ENCODE data around the gene LAGE3. TPM values are rescaled to one million over a fixed set of nuclear protein-coding genes. Genes with fewer than 3 reads are reported as not detected.
A peak's percentile ranks its signal among the peaks of the same experiment; 100 is the strongest.

The LAGE3 gene
- total and polyA plus RNA-seq, 2 of the 13 experiments (the other 11 are each of a cell fraction or from before 2014, with no cell fraction given): 7.6 to 12.7 TPM

DNA sequence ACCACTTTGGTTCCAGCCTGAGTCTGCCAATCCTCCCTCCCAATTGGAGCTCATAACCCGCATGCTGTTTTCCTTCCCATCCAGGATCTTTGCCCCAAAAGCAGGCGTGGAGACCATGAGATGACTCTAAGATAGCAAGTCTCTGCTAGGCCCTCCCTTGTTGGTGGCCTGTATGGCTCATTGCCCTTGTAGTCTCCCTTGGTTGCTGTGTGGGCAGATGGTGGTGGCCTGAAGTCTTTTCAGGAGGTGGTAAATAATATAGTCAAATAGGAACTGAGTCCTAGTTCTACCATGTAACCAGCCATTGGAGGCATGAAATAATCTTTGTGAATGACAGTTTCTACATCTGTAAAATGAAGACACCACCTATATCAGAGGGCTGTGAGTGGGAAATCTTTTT, 49.4 kb downstream of the LAGE3 start (continued):
- TF ChIP-seq ZNF441 (CRISPR knock-in tag; IDR thresholded peaks at IDR 0.05; ENCODE audit: borderline replicate concordance): no peak
- TF ChIP-seq ZNF207 (IDR thresholded peaks at IDR 0.05; ENCODE audit: borderline replicate concordance): no peak
- TF ChIP-seq ZNF260 (CRISPR knock-in tag; IDR thresholded peaks at IDR 0.05; ENCODE audit: borderline replicate concordance, low read depth): no peak
- TF ChIP-seq ZSCAN21 (CRISPR knock-in tag; IDR thresholded peaks at IDR 0.05; ENCODE audit: borderline replicate concordance): no peak
- TF ChIP-seq RELA (CRISPR knock-in tag; IDR thresholded peaks at IDR 0.05): no peak
- no peak for TF ChIP-seq ZNF816 (CRISPR knock-in tag; IDR thresholded peaks at IDR 0.05; ENCODE audit: borderline replicate concordance)
- TF ChIP-seq, protein P1, sequence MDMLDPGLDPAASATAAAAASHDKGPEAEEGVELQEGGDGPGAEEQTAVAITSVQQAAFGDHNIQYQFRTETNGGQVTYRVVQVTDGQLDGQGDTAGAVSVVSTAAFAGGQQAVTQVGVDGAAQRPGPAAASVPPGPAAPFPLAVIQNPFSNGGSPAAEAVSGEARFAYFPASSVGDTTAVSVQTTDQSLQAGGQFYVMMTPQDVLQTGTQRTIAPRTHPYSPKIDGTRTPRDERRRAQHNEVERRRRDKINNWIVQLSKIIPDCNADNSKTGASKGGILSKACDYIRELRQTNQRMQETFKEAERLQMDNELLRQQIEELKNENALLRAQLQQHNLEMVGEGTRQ (IDR thresholded peaks at IDR 0.05; ENCODE audit: low read depth, low read length): no peak
- TF ChIP-seq, protein P1 (CRISPR knock-in tag; IDR thresholded peaks at IDR 0.05; ENCODE audit: borderline replicate concordance): no peak
- TF ChIP-seq SMAD3 (CRISPR knock-in tag; IDR thresholded peaks at IDR 0.05): no peak

DNA sequence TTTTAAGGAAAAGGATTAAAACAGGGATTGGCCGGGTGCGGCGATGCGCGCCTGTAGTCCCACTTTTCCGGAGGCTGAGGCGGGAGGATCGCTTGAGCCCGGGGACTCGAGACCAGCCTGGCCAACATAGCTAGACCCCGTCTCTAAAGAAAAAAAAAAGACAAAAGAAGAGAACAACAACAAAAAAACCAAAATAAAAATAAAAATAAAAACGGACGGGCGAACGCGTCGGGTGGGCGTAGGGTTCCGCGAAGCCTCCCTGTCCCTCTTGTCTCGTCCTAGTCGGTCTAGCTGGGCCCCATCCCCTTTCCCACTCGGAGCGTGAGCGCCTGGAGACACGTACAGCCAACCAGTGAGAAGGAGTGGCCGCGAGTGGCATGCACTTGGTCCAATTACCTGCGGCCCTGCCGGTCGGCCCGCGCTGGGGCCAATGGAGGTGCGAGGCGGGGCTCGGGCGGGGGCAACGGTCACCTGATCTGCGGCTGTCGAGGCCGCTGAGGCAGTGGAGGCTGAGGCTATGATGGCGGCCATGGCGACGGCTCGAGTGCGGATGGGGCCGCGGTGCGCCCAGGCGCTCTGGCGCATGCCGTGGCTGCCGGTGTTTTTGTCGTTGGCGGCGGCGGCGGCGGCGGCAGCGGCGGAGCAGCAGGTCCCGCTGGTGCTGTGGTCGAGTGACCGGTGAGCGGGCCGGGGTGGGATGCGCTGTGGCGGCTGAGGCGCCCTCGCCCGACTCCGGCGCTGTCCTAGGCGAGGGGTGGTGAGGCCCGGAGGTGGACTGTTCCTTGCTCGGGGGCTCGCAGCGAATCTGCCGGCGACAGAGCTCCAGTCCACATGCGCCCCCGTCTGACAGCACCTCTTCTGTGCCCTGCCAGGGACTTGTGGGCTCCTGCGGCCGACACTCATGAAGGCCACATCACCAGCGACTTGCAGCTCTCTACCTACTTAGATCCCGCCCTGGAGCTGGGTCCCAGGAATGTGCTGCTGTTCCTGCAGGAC, 50.6 kb downstream of the LAGE3 start, which contains the start of gene ATP6AP1:
TSS of gene ATP6AP1 (plus strand) at position 502 of the 996 bp plus-strand sequence. CDS start at position 518, 16 bp downstream.
- ChIA-PET CTCF (ENCODE audit: low intra/inter-chr PET ratio, low total read pairs) (no interaction called here), POLR2A (interaction anchor here (0.9 to 3.4 kb wide), 8 partner anchors 16 to 99 kb away, joined by 3 to 24 read pairs (median 6); partner anchors contain the start of genes DNASE1L1, FAM50A, PLXNA3 and RPL10)
- BruUV-seq (replicated peaks): no TSS peak
- in situ Hi-C loops (cut with HindIII; ENCODE audit: extremely low pct_ligation_motif_present, low pct_unique_long_range_greater_than_20kb): no loop called here
- Histone ChIP-seq H3K27me3 (ENCODE audit: control insufficient read depth in 1 of 2, insufficient read depth in 2 of 2, low read length in 2 of 2) (no peaks in the 10 kb centered on the region), H3K36me3 (replicated peaks in 1 of 2; ENCODE audit: control insufficient read depth in 1 of 2, insufficient read depth in 2 of 2, low read length in 2 of 2) (no peaks in the 10 kb centered on the region; a peak in 1 of 5 replicates), H4K20me1 (ENCODE audit: insufficient read depth, low read length) (no peaks in the 10 kb centered on the region), H3K79me2 (ENCODE audit: insufficient read depth, low read length) (peaks cover 15% of the 10 kb centered on the region), H2AFZ (ENCODE audit: low read length) (no peak within 1 kb of the TSS), H3K9ac (ENCODE audit: insufficient read depth, low read depth, low read length) (peak within 1 kb of the TSS; percentile 70), H3K27ac (ENCODE audit: extremely low read length, insufficient read depth, low read length) (peak within 1 kb of the TSS; percentile 54), H3K4me3 (replicated peaks in 1 of 3; ENCODE audit: insufficient read depth in 1 of 3, low read depth in 2 of 3, low read length in 3 of 3) (peak within 1 kb of the TSS; percentile 64 to 74 (median 72)), H3K9me3 (ENCODE audit: low read length) (no peaks in the 10 kb centered on the region), H3K4me1 (ENCODE audit: insufficient read depth, low read length) (peaks cover 33% of the 10 kb centered on the region), H3K4me2 (ENCODE audit: low read depth, low read length) (peak within 1 kb of the TSS; percentile 74)
- WGBS (ENCODE audit: low lambda C conversion rate): 4% methylated on average over 24 of the region's 87 CpGs
- DNase-seq (ENCODE audit: low spot score): peak; percentile 85
- ATAC-seq: peak; percentile 99
- intact Hi-C loops (cut with micrococcal nuclease; ENCODE audit: unreplicated experiment): no loop called here
- peak; percentile 80 for FAIRE-seq
- TF ChIP-seq, protein P2, sequence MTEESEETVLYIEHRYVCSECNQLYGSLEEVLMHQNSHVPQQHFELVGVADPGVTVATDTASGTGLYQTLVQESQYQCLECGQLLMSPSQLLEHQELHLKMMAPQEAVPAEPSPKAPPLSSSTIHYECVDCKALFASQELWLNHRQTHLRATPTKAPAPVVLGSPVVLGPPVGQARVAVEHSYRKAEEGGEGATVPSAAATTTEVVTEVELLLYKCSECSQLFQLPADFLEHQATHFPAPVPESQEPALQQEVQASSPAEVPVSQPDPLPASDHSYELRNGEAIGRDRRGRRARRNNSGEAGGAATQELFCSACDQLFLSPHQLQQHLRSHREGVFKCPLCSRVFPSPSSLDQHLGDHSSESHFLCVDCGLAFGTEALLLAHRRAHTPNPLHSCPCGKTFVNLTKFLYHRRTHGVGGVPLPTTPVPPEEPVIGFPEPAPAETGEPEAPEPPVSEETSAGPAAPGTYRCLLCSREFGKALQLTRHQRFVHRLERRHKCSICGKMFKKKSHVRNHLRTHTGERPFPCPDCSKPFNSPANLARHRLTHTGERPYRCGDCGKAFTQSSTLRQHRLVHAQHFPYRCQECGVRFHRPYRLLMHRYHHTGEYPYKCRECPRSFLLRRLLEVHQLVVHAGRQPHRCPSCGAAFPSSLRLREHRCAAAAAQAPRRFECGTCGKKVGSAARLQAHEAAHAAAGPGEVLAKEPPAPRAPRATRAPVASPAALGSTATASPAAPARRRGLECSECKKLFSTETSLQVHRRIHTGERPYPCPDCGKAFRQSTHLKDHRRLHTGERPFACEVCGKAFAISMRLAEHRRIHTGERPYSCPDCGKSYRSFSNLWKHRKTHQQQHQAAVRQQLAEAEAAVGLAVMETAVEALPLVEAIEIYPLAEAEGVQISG (CRISPR knock-in tag; IDR thresholded peaks at IDR 0.05): 0 out of 2 replicates have a peak, but pooled peaks have one; percentile 38
- peak; percentile 72; the same call in 1 of the 2 replicates for TF ChIP-seq ZNF431 (CRISPR knock-in tag; IDR thresholded peaks at IDR 0.05; ENCODE audit: borderline replicate concordance, low read depth)
- peak; percentile 69; the same call in 1 of the 2 replicates for TF ChIP-seq ZNF235 (CRISPR knock-in tag; IDR thresholded peaks at IDR 0.05; ENCODE audit: borderline replicate concordance)
- TF ChIP-seq SPEN (CRISPR knock-in tag; IDR thresholded peaks at IDR 0.05; ENCODE audit: low read depth): peak; percentile 65; the same call in 1 of the 2 replicates
- TF ChIP-seq ZNF224 (CRISPR knock-in tag; IDR thresholded peaks at IDR 0.05): 0 out of 2 replicates have a peak, but pooled peaks have one; percentile 47
